Measurements from ENCODE around the gene TNRC6C.

- TF ChIP-seq CTCF (conservative IDR thresholded peaks at IDR 0.05; ENCODE audit: low read depth in 2 of 2) (no peak), POLR2AphosphoS5 (IDR thresholded peaks at IDR 0.05; ENCODE audit: low read depth) (no peak), EZH2 (IDR thresholded peaks at IDR 0.05; ENCODE audit: low read depth, unreplicated experiment) (no peak), REST (IDR thresholded peaks at IDR 0.05; ENCODE audit: unreplicated experiment) (no peak)
These were observed 823 bp downstream of the TNRC6C start for GRCh38 chr17:77959126-77959925.

Measured in GM23338 (cell line).